ENCODE data around the gene PCDHA13.
"Not testable (repeated sequence)": the region's sequence is repeated elsewhere in the genome, so short reads cannot be mapped to it uniquely, and the experiment has no call there.

The PCDHA13 gene

GRCh38 chr5:140868721-140869554 is 13.0 kb upstream of the PCDHA13 start, which contains the start of gene PCDHA11:
PCDHA11 (plus strand) TSS chr5:140868957; CDS start chr5:140869104, 147 bp downstream.
- H3K4me3 ChIP-seq (ENCODE audit: low read depth, low read length): peak within 1 kb of the TSS; percentile 55

DNA sequence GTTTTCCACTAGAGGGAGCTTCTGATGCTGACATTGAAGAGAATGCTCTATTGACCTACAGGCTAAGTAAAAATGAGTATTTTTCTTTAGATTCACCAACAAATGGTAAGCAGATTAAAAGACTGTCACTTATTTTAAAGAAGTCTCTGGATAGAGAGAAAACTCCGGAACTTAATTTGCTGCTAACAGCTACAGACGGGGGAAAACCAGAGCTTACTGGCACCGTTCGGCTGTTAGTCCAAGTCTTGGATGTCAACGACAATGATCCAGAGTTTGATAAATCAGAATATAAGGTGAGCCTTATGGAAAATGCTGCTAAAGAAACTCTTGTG is 12.4 kb upstream of the PCDHA13 start:
- H3K4me3 ChIP-seq (ENCODE audit: low read depth, low read length): no peak overlapping the region

DNA sequence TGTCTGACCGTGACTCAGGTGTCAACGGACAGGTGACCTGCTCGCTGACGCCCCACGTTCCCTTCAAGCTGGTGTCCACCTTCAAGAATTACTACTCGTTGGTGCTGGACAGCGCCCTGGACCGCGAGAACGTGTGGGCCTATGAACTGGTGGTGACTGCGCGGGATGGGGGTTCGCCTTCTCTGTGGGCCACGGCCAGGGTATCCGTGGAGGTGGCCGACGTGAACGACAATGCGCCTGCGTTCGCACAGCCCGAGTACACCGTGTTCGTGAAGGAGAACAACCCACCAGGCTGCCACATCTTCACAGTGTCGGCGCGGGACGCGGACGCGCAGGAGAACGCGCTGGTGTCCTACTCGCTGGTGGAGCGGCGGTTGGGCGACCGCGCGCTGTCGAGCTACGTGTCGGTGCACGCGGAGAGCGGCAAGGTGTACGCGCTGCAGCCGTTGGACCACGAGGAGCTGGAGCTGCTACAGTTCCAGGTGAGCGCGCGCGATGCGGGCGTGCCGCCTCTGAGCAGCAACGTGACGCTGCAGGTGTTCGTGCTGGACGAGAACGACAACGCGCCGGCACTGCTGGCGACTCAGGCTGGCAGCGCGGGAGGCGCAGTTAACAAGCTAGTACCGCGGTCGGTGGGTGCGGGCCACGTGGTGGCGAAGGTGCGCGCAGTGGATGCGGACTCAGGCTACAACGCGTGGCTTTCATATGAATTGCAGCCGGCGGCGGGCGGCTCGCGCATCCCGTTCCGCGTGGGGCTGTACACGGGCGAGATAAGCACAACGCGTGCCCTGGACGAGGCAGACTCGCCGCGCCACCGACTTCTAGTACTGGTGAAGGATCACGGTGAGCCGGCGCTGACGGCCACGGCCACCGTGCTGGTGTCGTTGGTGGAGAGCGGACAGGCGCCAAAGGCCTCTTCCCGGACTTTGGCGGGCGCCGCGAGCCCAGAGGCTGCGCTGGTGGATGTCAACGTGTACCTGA is 11.4 kb upstream of the PCDHA13 start:
- no peak overlapping the region for H3K4me3 ChIP-seq (ENCODE audit: low read depth, low read length)

GRCh38 chr5:140875085-140876065 is 6.5 kb upstream of the PCDHA13 start, which contains the start of gene PCDHA12:
PCDHA12 (plus strand) TSS chr5:140875308; CDS start chr5:140875473, 165 bp downstream.
- peak within 1 kb of the TSS; percentile 73 for H3K4me3 ChIP-seq (ENCODE audit: low read depth, low read length)

DNA sequence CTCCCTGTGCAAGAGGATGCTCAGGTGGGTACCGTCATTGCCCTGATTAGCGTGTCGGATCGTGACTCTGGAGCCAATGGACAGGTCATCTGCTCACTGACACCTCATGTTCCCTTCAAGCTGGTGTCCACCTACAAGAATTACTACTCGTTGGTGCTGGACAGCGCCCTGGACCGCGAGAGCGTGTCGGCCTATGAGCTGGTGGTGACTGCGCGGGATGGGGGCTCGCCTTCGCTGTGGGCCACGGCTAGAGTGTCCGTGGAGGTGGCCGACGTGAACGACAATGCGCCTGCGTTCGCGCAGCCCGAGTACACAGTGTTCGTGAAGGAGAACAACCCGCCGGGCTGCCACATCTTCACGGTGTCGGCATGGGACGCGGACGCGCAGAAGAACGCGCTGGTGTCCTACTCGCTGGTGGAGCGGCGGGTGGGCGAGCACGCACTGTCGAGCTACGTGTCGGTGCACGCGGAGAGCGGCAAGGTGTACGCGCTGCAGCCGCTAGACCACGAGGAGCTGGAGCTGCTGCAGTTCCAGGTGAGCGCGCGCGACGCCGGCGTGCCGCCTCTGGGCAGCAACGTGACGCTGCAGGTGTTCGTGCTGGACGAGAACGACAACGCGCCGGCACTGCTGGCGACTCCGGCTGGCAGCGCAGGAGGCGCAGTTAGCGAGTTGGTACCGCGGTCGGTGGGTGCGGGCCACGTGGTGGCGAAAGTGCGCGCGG is 5.2 kb upstream of the PCDHA13 start:
- not testable (repeated sequence) for H3K4me3 ChIP-seq (ENCODE audit: low read depth, low read length)

DNA sequence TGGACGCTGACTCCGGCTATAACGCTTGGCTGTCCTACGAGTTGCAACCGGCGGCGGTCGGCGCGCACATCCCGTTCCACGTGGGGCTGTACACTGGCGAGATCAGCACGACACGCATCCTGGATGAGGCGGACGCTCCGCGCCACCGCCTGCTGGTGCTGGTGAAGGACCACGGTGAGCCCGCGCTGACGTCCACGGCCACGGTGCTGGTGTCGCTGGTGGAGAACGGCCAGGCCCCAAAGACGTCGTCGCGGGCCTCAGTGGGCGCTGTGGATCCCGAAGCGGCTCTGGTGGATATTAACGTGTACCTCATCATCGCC is 4.7 kb upstream of the PCDHA13 start:
- no peak overlapping the region for H3K4me3 ChIP-seq (ENCODE audit: low read depth, low read length)

GRCh38 chr5:140882591-140882899 is 621 bp downstream of the PCDHA13 start:
- no peak overlapping the region for H3K4me3 ChIP-seq (ENCODE audit: low read depth, low read length)

DNA sequence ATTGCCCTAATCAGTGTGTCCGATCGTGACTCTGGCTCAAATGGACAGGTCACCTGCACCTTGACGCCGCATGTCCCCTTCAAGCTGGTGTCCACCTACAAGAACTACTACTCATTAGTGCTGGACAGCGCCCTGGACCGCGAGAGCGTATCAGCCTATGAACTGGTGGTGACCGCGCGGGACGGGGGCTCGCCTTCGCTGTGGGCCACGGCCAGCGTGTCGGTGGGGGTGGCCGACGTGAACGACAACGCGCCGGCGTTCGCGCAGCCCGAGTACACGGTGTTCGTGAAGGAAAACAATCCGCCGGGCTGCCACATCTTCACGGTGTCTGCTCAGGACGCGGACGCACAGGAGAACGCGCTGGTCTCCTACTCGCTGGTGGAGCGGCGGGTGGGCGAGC is 1.4 kb downstream of the PCDHA13 start:
- no peak overlapping the region for H3K4me3 ChIP-seq (ENCODE audit: low read depth, low read length)

- no peak overlapping the region for H3K4me3 ChIP-seq (ENCODE audit: low read depth, low read length)
Measured at GRCh38 chr5:140883927-140884697, 2.2 kb downstream of the PCDHA13 start.

GRCh38 chr5:140916325-140916724 is 34.4 kb downstream of the PCDHA13 start:
- H3K4me3 ChIP-seq (ENCODE audit: low read depth, low read length): no peak overlapping the region

DNA sequence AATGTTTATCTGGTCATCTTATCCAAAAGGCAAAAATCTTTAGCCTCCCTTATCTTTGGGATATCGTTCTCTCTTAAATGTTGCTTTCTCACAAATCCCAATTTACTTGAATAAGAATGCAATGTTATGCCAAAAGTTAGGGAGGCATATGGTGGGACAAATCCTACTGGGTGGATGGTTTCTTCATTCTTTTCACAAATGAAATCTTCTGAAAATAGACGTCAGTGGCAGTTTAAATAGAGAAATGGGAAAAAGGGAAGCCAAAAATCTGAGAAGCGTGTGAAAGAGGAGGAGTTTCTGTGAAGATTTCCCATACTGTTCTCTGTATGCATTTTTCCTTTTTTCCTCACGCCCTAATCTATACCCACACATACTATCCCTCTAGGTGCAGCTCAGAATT is 41.7 kb downstream of the PCDHA13 start:
- H3K4me3 ChIP-seq (ENCODE audit: low read depth, low read length): no peak overlapping the region

- H3K4me3 ChIP-seq (ENCODE audit: low read depth, low read length): peak within 1 kb of the TSS; percentile 44
Measured at GRCh38 chr5:140925806-140926442, 44.0 kb downstream of the PCDHA13 start, which contains the start of gene PCDHAC1. PCDHAC1 (plus strand) TSS chr5:140926299; CDS start chr5:140926893, 594 bp downstream.

GRCh38 chr5:140926443-140927227 is 44.7 kb downstream of the PCDHA13 start:
- H3K4me3 ChIP-seq (ENCODE audit: low read depth, low read length): peak overlapping the region; percentile 44

- peak overlapping the region; percentile 44 for H3K4me3 ChIP-seq (ENCODE audit: low read depth, low read length)
Measured at GRCh38 chr5:140927228-140927573, 45.3 kb downstream of the PCDHA13 start.
